IMR-90 (cell line): Measurements from ENCODE around the gene LAMA3. TPM values are rescaled to one million over a fixed set of nuclear protein-coding genes. Genes with fewer than 3 reads are reported as not detected.

Source experiments
- ATAC-seq: fragments of 200-7000 bp; cut with Tn5 transposase; 2 replicates; pipeline ENCODE4 v1.9.1; 2020; ENCODE audit warnings: low read depth, mild to moderate bottlenecking, moderate library complexity
- BruUV-seq: library from RNA; stranded (reverse); fragments of 400-500 nt; replicated peaks from 2 replicates; lab custom pipeline; 2021; lab: Mats Ljungman, UMichigan
- CTCF ChIA-PET: fragments of 300-600 bp; formaldehyde crosslinking; extraction: SDS; loops from one replicate; lab custom pipeline; 2021; ENCODE audit warnings: antibody characterized with exemption; lab: Yijun Ruan, JAX
- POLR2A ChIA-PET: fragments of 300-600 bp; sonication (Branson Sonifier 250); formaldehyde crosslinking; loops from one replicate; lab custom pipeline; 2022; ENCODE audit warnings: antibody characterized with exemption; ENCODE audit not compliant: unreplicated experiment; lab: Charles Lee
- DNase-seq: peaks from one replicate; pipeline ENCODE4 v3.0.0; 2013
- H2AFZ ChIP-seq: replicated peaks from 2 replicates; pipeline ENCODE3; 2013; ENCODE audit warnings: low read length, mild to moderate bottlenecking; ENCODE audit not compliant: poor library complexity
- H2AK5ac ChIP-seq: 2 replicates; pipeline ENCODE4 v1.6.1; 2013; ENCODE audit warnings: low read depth, low read length, inconsistent platforms
- H2AK9ac ChIP-seq: replicated peaks from 2 replicates; pipeline ENCODE3; 2013; ENCODE audit warnings: mild to moderate bottlenecking, low read depth, low read length, moderate library complexity; ENCODE audit not compliant: poor library complexity
- H2BK120ac ChIP-seq: 2 replicates; pipeline ENCODE4 v1.6.1; 2013; ENCODE audit warnings: low read depth, low read length, inconsistent platforms
- H2BK15ac ChIP-seq: 3 replicates; pipeline ENCODE4 v1.6.1; 2013; ENCODE audit warnings: low read depth, low read length, inconsistent platforms
- H2BK20ac ChIP-seq: 2 replicates; pipeline ENCODE4 v1.6.1; 2013; ENCODE audit warnings: low read depth, mild to moderate bottlenecking, inconsistent platforms, low read length, moderate library complexity
- H2BK5ac ChIP-seq: 2 replicates; pipeline ENCODE4 v1.6.1; 2013; ENCODE audit warnings: mild to moderate bottlenecking, low read depth, low read length, inconsistent platforms; ENCODE audit not compliant: poor library complexity, severe bottlenecking
- H3K14ac ChIP-seq: replicated peaks from 2 replicates; pipeline ENCODE4 v1.6.1; 2013; ENCODE audit warnings: low read depth, low read length, inconsistent platforms
- H3K18ac ChIP-seq: 2 replicates; pipeline ENCODE4 v1.6.1; 2013; ENCODE audit warnings: low read depth, low read length, control low read depth
- H3K23ac ChIP-seq: 2 replicates; pipeline ENCODE4 v1.6.1; 2013; ENCODE audit warnings: low read depth, low read length, inconsistent platforms
- H3K27ac ChIP-seq: 2 replicates; pipeline ENCODE4 v1.5.1; 2013; ENCODE audit warnings: mild to moderate bottlenecking, control low read depth, low read length; ENCODE audit not compliant: insufficient read depth
- H3K27me3 ChIP-seq: 2 replicates; pipeline ENCODE4 v1.6.1; 2013; ENCODE audit warnings: low read length; ENCODE audit not compliant: control insufficient read depth, insufficient read depth
- H3K36me3 ChIP-seq: 2 replicates; pipeline ENCODE4 v1.6.1; 2013; ENCODE audit warnings: low read length, mixed read lengths; ENCODE audit not compliant: control insufficient read depth, insufficient read depth
- H3K4ac ChIP-seq: 2 replicates; pipeline ENCODE4 v1.6.1; 2013; ENCODE audit warnings: low read depth, low read length, inconsistent platforms
- H3K4me1 ChIP-seq: 2 replicates; pipeline ENCODE4 v1.6.1; 2013; ENCODE audit warnings: low read length, mixed read lengths; ENCODE audit not compliant: control insufficient read depth, insufficient read depth
- H3K4me2 ChIP-seq: 2 replicates; pipeline ENCODE4 v1.6.1; 2013; ENCODE audit warnings: low read depth, mild to moderate bottlenecking, control low read depth, low read length, moderate library complexity
- H3K4me3 ChIP-seq: 2 replicates; pipeline ENCODE4 v1.5.1; 2013; ENCODE audit warnings: low read depth, mild to moderate bottlenecking, control low read depth, low read length, moderate library complexity; ENCODE audit not compliant: insufficient read depth
- H3K56ac ChIP-seq: 2 replicates; pipeline ENCODE4 v1.6.1; 2013; ENCODE audit warnings: low read length, inconsistent platforms; ENCODE audit not compliant: insufficient read depth; ENCODE audit errors: extremely low read depth
- H3K79me1 ChIP-seq, 2 experiments: 2 replicates each; pipeline ENCODE4 v1.6.1; 2013; ENCODE audit warnings: low read length in 2 of 2, inconsistent platforms in 1 of 2, low read depth in 1 of 2
- H3K9ac ChIP-seq: 2 replicates; pipeline ENCODE4 v1.6.1; 2013; ENCODE audit warnings: low read depth, low read length, control low read depth
- H3K9me1 ChIP-seq: 2 replicates; pipeline ENCODE4 v1.6.1; 2013; ENCODE audit warnings: low read length, inconsistent platforms; ENCODE audit not compliant: insufficient read depth
- H3K9me3 ChIP-seq: 2 replicates; pipeline ENCODE4 v1.6.1; 2013; ENCODE audit warnings: low read length; ENCODE audit not compliant: control insufficient read depth, insufficient read depth
- H4K20me1 ChIP-seq: 2 replicates; pipeline ENCODE4 v1.6.1; 2013; ENCODE audit warnings: low read length, inconsistent platforms; ENCODE audit not compliant: insufficient read depth
- H4K5ac ChIP-seq: 2 replicates; pipeline ENCODE4 v1.6.1; 2013; ENCODE audit warnings: mild to moderate bottlenecking, low read depth, low read length, control low read depth
- H4K8ac ChIP-seq, 2 experiments: 2 replicates each; pipeline ENCODE4 v1.6.1; 2013; ENCODE audit warnings: low read depth in 2 of 2, low read length in 2 of 2, control low read depth in 1 of 2, inconsistent platforms in 1 of 2
- H4K91ac ChIP-seq: 2 replicates; pipeline ENCODE4 v1.6.1; 2013; ENCODE audit warnings: low read depth, low read length, inconsistent platforms; ENCODE audit not compliant: insufficient read depth
- CEBPB ChIP-seq: IDR thresholded peaks from 2 replicates; pipeline ENCODE4 v1.6.1; 2012; ENCODE audit warnings: low read depth, low read length, improper control_type of control experiment
- CHD1 ChIP-seq: IDR thresholded peaks from 2 replicates; pipeline ENCODE4 v1.6.1; 2012; ENCODE audit warnings: low read depth, low read length, improper control_type of control experiment
- FOS ChIP-seq: fragments of 150-350 bp; IDR thresholded peaks from 2 replicates; pipeline ENCODE4 v1.6.1; 2016; ENCODE audit warnings: low read depth, low read length
- MAZ ChIP-seq: IDR thresholded peaks from 2 replicates; pipeline ENCODE4 v1.6.1; 2012; ENCODE audit warnings: low read depth, mild to moderate bottlenecking, low read length, improper control_type of control experiment, moderate library complexity, borderline replicate concordance
- MXI1 ChIP-seq: IDR thresholded peaks from 2 replicates; pipeline ENCODE4 v1.6.1; 2012; ENCODE audit warnings: low read depth, mild to moderate bottlenecking, low read length, moderate library complexity, borderline replicate concordance
- NFE2L2 ChIP-seq: fragments of 150-350 bp; IDR thresholded peaks from 2 replicates; pipeline ENCODE4 v1.6.1; 2016; ENCODE audit warnings: low read depth, mild to moderate bottlenecking, low read length
- POLR2A ChIP-seq: IDR thresholded peaks from 2 replicates; pipeline ENCODE4 v1.6.1; 2012; ENCODE audit warnings: mild to moderate bottlenecking, low read depth, low read length
- RAD21 ChIP-seq: IDR thresholded peaks from 2 replicates; pipeline ENCODE4 v1.6.1; 2012; ENCODE audit warnings: low read length, improper control_type of control experiment
- RCOR1 ChIP-seq: IDR thresholded peaks from 2 replicates; pipeline ENCODE4 v1.6.1; 2012; ENCODE audit warnings: mild to moderate bottlenecking, low read length, improper control_type of control experiment; ENCODE audit not compliant: insufficient replicate concordance
- RFX5 ChIP-seq: IDR thresholded peaks from 2 replicates; pipeline ENCODE4 v1.8.0; 2012; ENCODE audit warnings: low read depth, mild to moderate bottlenecking, low read length, moderate library complexity
- SMC3 ChIP-seq: fragments of 150-350 bp; IDR thresholded peaks from 2 replicates; pipeline ENCODE4 v1.6.1; 2016; ENCODE audit warnings: low read depth, mild to moderate bottlenecking, antibody characterized with exemption, low read length, moderate library complexity
- WGBS, 2 experiments: methylation state at CpG; one replicate each; pipeline versions ENCODE4 v1.1.5 to v1.1.7; 2013; ENCODE audit warnings: missing lambda C conversion rate in 2 of 2; ENCODE audit not compliant: insufficient read length in 1 of 2; ENCODE audit errors: extremely low coverage in 2 of 2; 5-methylcytosine and 5-hydroxymethylcytosine counted together
- dilution Hi-C: fragments of 300-500 bp; cut with HindIII; formaldehyde crosslinking; loops from one replicate; pipeline ENCODE4 v1.14.3; 2018; ENCODE audit warnings: low sequenced_read_pairs; ENCODE audit not compliant: unreplicated experiment
- in situ Hi-C: fragments of 300-500 bp; cut with MboI; formaldehyde crosslinking; loops from 3 replicates; pipeline ENCODE4 v1.14.3; 2019; ENCODE audit warnings: low sequenced_read_pairs, inconsistent platforms, mixed read lengths
- intact Hi-C: fragments of 100-400 bp; cut with micrococcal nuclease; formaldehyde crosslinking; loops from 2 replicates; pipeline ENCODE4 v1.10.0; 2022
- polyA plus RNA-seq, 3 experiments: library from polyadenylated mRNA; depleted of rRNA; stranded (reverse); fragments of >200 nt; gene quantifications; 2 replicates each; pipeline ENCODE4 v1.2.3, GENCODE V29; 2012; ENCODE audit warnings: low replicate concordance in 1 of 3
- total RNA-seq: library from RNA; depleted of rRNA; stranded (reverse); fragments of >200 nt; gene quantifications from 2 replicates; pipeline ENCODE4 v1.2.3, GENCODE V29; 2012

Gene LAMA3
- total and polyA plus RNA-seq, 2 of the 4 experiments (the other 2 are of a cell fraction), result 0.18 to 0.19 TPM

DNA sequence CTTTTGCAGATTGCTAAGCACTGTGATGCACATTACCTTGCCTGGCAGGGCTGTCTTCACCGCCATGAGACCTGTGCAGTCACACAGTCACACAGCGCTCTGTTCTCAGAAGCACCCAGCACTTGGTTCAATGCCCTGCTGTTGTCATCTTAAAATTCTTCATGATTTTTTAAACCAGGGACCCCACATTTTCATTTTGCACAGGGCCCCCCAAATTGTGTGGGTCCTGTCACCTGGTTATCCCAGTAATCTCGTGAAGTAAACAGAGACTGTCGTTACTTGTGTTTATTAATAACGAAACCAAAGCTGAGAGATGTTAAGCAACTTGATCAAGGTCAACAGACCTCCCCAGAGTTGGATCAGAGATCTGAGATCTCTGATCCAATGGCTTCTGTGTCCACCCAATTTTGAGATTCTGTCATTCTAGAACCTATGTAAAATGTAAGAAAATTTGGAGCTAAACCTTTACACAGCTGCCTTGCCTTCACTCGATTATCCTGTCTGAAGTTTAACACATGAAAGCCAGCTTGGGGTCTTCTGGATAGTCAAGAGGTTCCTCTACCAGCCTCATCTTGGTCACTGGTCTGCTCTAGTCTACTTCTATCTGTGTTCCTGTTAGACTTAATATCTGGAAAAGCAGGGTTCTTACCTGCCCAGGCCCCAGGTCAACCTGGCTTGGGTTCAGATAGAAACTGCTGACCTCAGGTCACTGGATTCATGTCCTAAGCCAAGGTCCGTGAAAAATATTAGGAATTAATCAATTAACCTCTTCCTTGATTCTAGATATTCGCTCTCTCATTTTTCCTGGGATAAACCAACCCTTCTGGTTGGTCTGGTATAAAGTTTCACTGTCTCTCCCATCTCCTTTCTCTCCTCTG, 311.6 kb downstream of the LAMA3 start:
- 94% methylated on average over 3 of the region's 8 CpGs; no CpG with 5 or more reads in 1 of the 2 experiments for WGBS, 2 experiments
- dilution Hi-C loops, result no loop called here
- no peak overlapping the region for H3K4me2 ChIP-seq
- 0 out of 2 replicates have a peak, but pooled peaks cover 3% of the 10 kb centered on the region for H3K9me1 ChIP-seq
- no peaks in the 10 kb centered on the region for H3K27me3 ChIP-seq
- no peak overlapping the region for H3K4me3 ChIP-seq
- no peak overlapping the region for H2BK5ac ChIP-seq
- H3K23ac ChIP-seq, result no peak overlapping the region
- intact Hi-C loops, result no loop called here
- no peak overlapping the region for H3K4ac ChIP-seq
- in situ Hi-C loops, result no loop called here
- H3K14ac ChIP-seq, result no peak overlapping the region
- no peak overlapping the region for H2AFZ ChIP-seq
- no peak overlapping the region for H4K8ac ChIP-seq
- no peak overlapping the region for H4K5ac ChIP-seq
- ChIA-PET POLR2A (no interaction called here), CTCF (no interaction called here)
- BruUV-seq, result no TSS peak
- no peaks in the 10 kb centered on the region for H4K20me1 ChIP-seq
- no peak overlapping the region for H3K27ac ChIP-seq
- DNase-seq (no peak), ATAC-seq (no peak)
- no peak overlapping the region for H2AK5ac ChIP-seq
- H3K4me1 ChIP-seq, result peaks cover 3% of the 10 kb centered on the region; the same call in 1 of the 2 replicates
- H2BK120ac ChIP-seq, result no peak overlapping the region
- no peak overlapping the region for H3K56ac ChIP-seq
- no peak overlapping the region for H2BK15ac ChIP-seq
- no peak overlapping the region for H2BK20ac ChIP-seq
- H4K91ac ChIP-seq, result no peak overlapping the region
- H3K9me3 ChIP-seq, result no peaks in the 10 kb centered on the region
- H3K9ac ChIP-seq, result no peak overlapping the region
- no peaks in the 10 kb centered on the region for H3K79me1 ChIP-seq
- no peak overlapping the region for H3K18ac ChIP-seq
- H2AK9ac ChIP-seq, result no peak overlapping the region
- H3K36me3 ChIP-seq, result no peaks in the 10 kb centered on the region
- TF ChIP-seq SMC3 (no peak), RCOR1 (no peak), NFE2L2 (no peak), RAD21 (no peak), CEBPB (no peak), CHD1 (no peak), MAZ (no peak), RFX5 (no peak), FOS (no peak), MXI1 (no peak), POLR2A (no peak)
